ENCODE data around the gene PRKN. TPM values are rescaled to one million over a fixed set of nuclear protein-coding genes. Genes with fewer than 3 reads are reported as not detected.
"Not testable (repeated sequence)": the region's sequence is repeated elsewhere in the genome, so short reads cannot be mapped to it uniquely, and the experiment has no call there.

Gene PRKN
- total and polyA plus RNA-seq, 2 donors, result 3.5 to 6.5 TPM

GRCh38 chr6:161526794-161527193 is 1200.8 kb downstream of the PRKN start:
- DNase-seq (ENCODE audit: extremely low spot score), result no peak
- Histone ChIP-seq H3K4me3 (ENCODE audit: low read depth, low read length) (no peak overlapping the region), H3K4me1 (ENCODE audit: insufficient read depth) (no peaks in the 10 kb centered on the region), H3K36me3 (ENCODE audit: insufficient read depth) (no peaks in the 10 kb centered on the region), H3K27ac (ENCODE audit: low read depth) (no peak overlapping the region)
- 98% methylated on average over 1 of the region's 1 CpG for WGBS

- DNase-seq (ENCODE audit: extremely low spot score), result no peak
- Histone ChIP-seq H3K4me3 (ENCODE audit: low read depth, low read length) (no peak overlapping the region), H3K36me3 (ENCODE audit: insufficient read depth) (no peaks in the 10 kb centered on the region), H3K27ac (ENCODE audit: low read depth) (no peak overlapping the region), H3K4me1 (ENCODE audit: insufficient read depth) (no peaks in the 10 kb centered on the region)
- 86% methylated on average over 2 of the region's 2 CpGs for WGBS
Measured at GRCh38 chr6:161523362-161523761, 1204.2 kb downstream of the PRKN start.

GRCh38 chr6:161522276-161522675 is 1205.3 kb downstream of the PRKN start:
- H3K27ac ChIP-seq (ENCODE audit: low read depth), result no peak overlapping the region
- H3K36me3 ChIP-seq (ENCODE audit: insufficient read depth), result no peaks in the 10 kb centered on the region
- no peaks in the 10 kb centered on the region for H3K4me1 ChIP-seq (ENCODE audit: insufficient read depth)
- H3K4me3 ChIP-seq (ENCODE audit: low read depth, low read length), result no peak overlapping the region
- 90% methylated on average over 5 of the region's 5 CpGs for WGBS
- no peak for DNase-seq (ENCODE audit: extremely low spot score)

- H3K36me3 ChIP-seq (ENCODE audit: insufficient read depth), result no peaks in the 10 kb centered on the region
- H3K27ac ChIP-seq (ENCODE audit: low read depth), result no peak overlapping the region
- no peak for DNase-seq (ENCODE audit: extremely low spot score)
- H3K4me1 ChIP-seq (ENCODE audit: insufficient read depth), result no peaks in the 10 kb centered on the region
- 81% methylated on average over 9 of the region's 9 CpGs for WGBS
- no peak overlapping the region for H3K4me3 ChIP-seq (ENCODE audit: low read depth, low read length)
Measured at GRCh38 chr6:161511447-161512095, 1216.0 kb downstream of the PRKN start.

GRCh38 chr6:161508341-161508740 is 1219.2 kb downstream of the PRKN start:
- Histone ChIP-seq H3K27ac (ENCODE audit: low read depth) (no peak overlapping the region), H3K36me3 (ENCODE audit: insufficient read depth) (no peaks in the 10 kb centered on the region), H3K4me3 (ENCODE audit: low read depth, low read length) (no peak overlapping the region), H3K4me1 (ENCODE audit: insufficient read depth) (no peaks in the 10 kb centered on the region)
- 93% methylated on average over 6 of the region's 6 CpGs for WGBS
- no peak for DNase-seq (ENCODE audit: extremely low spot score)

- no peak for DNase-seq (ENCODE audit: extremely low spot score)
- no peaks in the 10 kb centered on the region for H3K36me3 ChIP-seq (ENCODE audit: insufficient read depth)
- H3K4me1 ChIP-seq (ENCODE audit: insufficient read depth), result no peaks in the 10 kb centered on the region
- H3K4me3 ChIP-seq (ENCODE audit: low read depth, low read length), result no peak overlapping the region
- 27% methylated on average over 4 of the region's 4 CpGs for WGBS
- no peak overlapping the region for H3K27ac ChIP-seq (ENCODE audit: low read depth)
Measured at GRCh38 chr6:161507375-161507774, 1220.2 kb downstream of the PRKN start.

GRCh38 chr6:161503570-161503969 is 1224.0 kb downstream of the PRKN start:
- Histone ChIP-seq H3K27ac (ENCODE audit: low read depth) (no peak overlapping the region), H3K36me3 (ENCODE audit: insufficient read depth) (no peaks in the 10 kb centered on the region), H3K4me1 (ENCODE audit: insufficient read depth) (no peaks in the 10 kb centered on the region), H3K4me3 (ENCODE audit: low read depth, low read length) (no peak overlapping the region)
- no peak for DNase-seq (ENCODE audit: extremely low spot score)
- WGBS, result 51% methylated on average over 4 of the region's 4 CpGs

GRCh38 chr6:161498881-161499280 is 1228.7 kb downstream of the PRKN start:
- 92% methylated on average over 4 of the region's 4 CpGs for WGBS
- no peaks in the 10 kb centered on the region for H3K4me1 ChIP-seq (ENCODE audit: insufficient read depth)
- no peak for DNase-seq (ENCODE audit: extremely low spot score)
- H3K4me3 ChIP-seq (ENCODE audit: low read depth, low read length), result no peak overlapping the region
- H3K36me3 ChIP-seq (ENCODE audit: insufficient read depth), result no peaks in the 10 kb centered on the region
- H3K27ac ChIP-seq (ENCODE audit: low read depth), result no peak overlapping the region

GRCh38 chr6:161498359-161498758 is 1229.2 kb downstream of the PRKN start:
- Histone ChIP-seq H3K27ac (ENCODE audit: low read depth) (no peak overlapping the region), H3K4me1 (ENCODE audit: insufficient read depth) (no peaks in the 10 kb centered on the region), H3K36me3 (ENCODE audit: insufficient read depth) (no peaks in the 10 kb centered on the region), H3K4me3 (ENCODE audit: low read depth, low read length) (no peak overlapping the region)
- WGBS, result 42% methylated on average over 7 of the region's 7 CpGs
- no peak for DNase-seq (ENCODE audit: extremely low spot score)

- WGBS, result 93% methylated on average over 8 of the region's 8 CpGs
- H3K4me1 ChIP-seq (ENCODE audit: insufficient read depth), result no peaks in the 10 kb centered on the region
- H3K27ac ChIP-seq (ENCODE audit: low read depth), result no peak overlapping the region
- no peaks in the 10 kb centered on the region for H3K36me3 ChIP-seq (ENCODE audit: insufficient read depth)
- H3K4me3 ChIP-seq (ENCODE audit: low read depth, low read length), result no peak overlapping the region
- DNase-seq (ENCODE audit: extremely low spot score), result no peak
Measured at GRCh38 chr6:161496941-161497340, 1230.6 kb downstream of the PRKN start.

GRCh38 chr6:161496271-161496670 is 1231.3 kb downstream of the PRKN start:
- H3K4me3 ChIP-seq (ENCODE audit: low read depth, low read length); H3K36me3 ChIP-seq (ENCODE audit: insufficient read depth); DNase-seq (ENCODE audit: extremely low spot score); H3K4me1 ChIP-seq (ENCODE audit: insufficient read depth); H3K27ac ChIP-seq (ENCODE audit: low read depth): not testable (repeated sequence)
- 92% methylated on average over 4 of the region's 4 CpGs for WGBS

- Histone ChIP-seq H3K4me1 (ENCODE audit: insufficient read depth) (no peaks in the 10 kb centered on the region), H3K27ac (ENCODE audit: low read depth) (no peak overlapping the region), H3K36me3 (ENCODE audit: insufficient read depth) (no peaks in the 10 kb centered on the region), H3K4me3 (ENCODE audit: low read depth, low read length) (no peak overlapping the region)
- DNase-seq (ENCODE audit: extremely low spot score), result no peak
- WGBS, result 63% methylated on average over 7 of the region's 7 CpGs
Measured at GRCh38 chr6:161494566-161494965, 1233.0 kb downstream of the PRKN start.

GRCh38 chr6:161493576-161494118 is 1233.9 kb downstream of the PRKN start:
- no peaks in the 10 kb centered on the region for H3K4me1 ChIP-seq (ENCODE audit: insufficient read depth)
- no peak overlapping the region for H3K27ac ChIP-seq (ENCODE audit: low read depth)
- 67% methylated on average over 13 of the region's 13 CpGs for WGBS
- DNase-seq (ENCODE audit: extremely low spot score), result no peak
- no peak overlapping the region for H3K4me3 ChIP-seq (ENCODE audit: low read depth, low read length)
- no peaks in the 10 kb centered on the region for H3K36me3 ChIP-seq (ENCODE audit: insufficient read depth)

- Histone ChIP-seq H3K27ac (ENCODE audit: low read depth) (no peak overlapping the region), H3K4me3 (ENCODE audit: low read depth, low read length) (no peak overlapping the region), H3K4me1 (ENCODE audit: insufficient read depth) (no peaks in the 10 kb centered on the region), H3K36me3 (ENCODE audit: insufficient read depth) (no peaks in the 10 kb centered on the region)
- 86% methylated on average over 5 of the region's 5 CpGs for WGBS
- no peak for DNase-seq (ENCODE audit: extremely low spot score)
Measured at GRCh38 chr6:161489626-161490306, 1237.8 kb downstream of the PRKN start.
